Neural progenitor cell (in vitro differentiated cells): ENCODE results near the gene NDUFV3. TPM values are rescaled to one million over a fixed set of nuclear protein-coding genes. Genes with fewer than 3 reads are reported as not detected.
"Not testable (repeated sequence)": the region's sequence is repeated elsewhere in the genome, so short reads cannot be mapped to it uniquely, and the experiment has no call there.

Experiments
- DNase-seq: peaks from one replicate; pipeline ENCODE4 v3.0.0-alpha.2; 2016; ENCODE audit warnings: low spot score
- H2AFZ ChIP-seq: fragments of 200-600 bp; sonication (generic); replicated peaks from 2 replicates; pipeline ENCODE4 v1.6.1; 2016; ENCODE audit warnings: antibody characterized with exemption
- H3F3A ChIP-seq: fragments of 200-600 bp; sonication (generic); 2 replicates; pipeline ENCODE4 v1.6.1; 2016; ENCODE audit warnings: antibody characterized with exemption, low read depth
- H3K27ac ChIP-seq: fragments of 200-600 bp; sonication (generic); 2 replicates; pipeline ENCODE4 v1.5.1; 2016; ENCODE audit warnings: mild to moderate bottlenecking
- H3K27me3 ChIP-seq: fragments of 200-600 bp; sonication (generic); 2 replicates; pipeline ENCODE4 v1.6.1; 2016; ENCODE audit warnings: mild to moderate bottlenecking, moderate library complexity
- H3K36me3 ChIP-seq: fragments of 200-600 bp; sonication (generic); 2 replicates; pipeline ENCODE4 v1.5.1; 2016
- H3K4me1 ChIP-seq: fragments of 200-600 bp; sonication (generic); 2 replicates; pipeline ENCODE4 v1.6.1; 2016; ENCODE audit warnings: mixed run types
- H3K4me2 ChIP-seq: fragments of 200-600 bp; sonication (generic); 2 replicates; pipeline ENCODE4 v1.6.1; 2016
- H3K4me3 ChIP-seq: fragments of 200-600 bp; sonication (generic); 2 replicates; pipeline ENCODE4 v1.5.1; 2016
- H3K79me2 ChIP-seq: fragments of 200-600 bp; sonication (generic); 2 replicates; pipeline ENCODE4 v1.6.1; 2016; ENCODE audit warnings: low read depth
- H3K9ac ChIP-seq: fragments of 200-600 bp; sonication (generic); 2 replicates; pipeline ENCODE4 v1.6.1; 2016
- H3K9me3 ChIP-seq: fragments of 200-600 bp; sonication (generic); 2 replicates; pipeline ENCODE4 v1.5.1; 2016; ENCODE audit warnings: low read depth
- H4K20me1 ChIP-seq: fragments of 200-600 bp; sonication (generic); 2 replicates; pipeline ENCODE4 v1.6.1; 2016; ENCODE audit warnings: low read depth
- H3K27ac Mint-ChIP-seq: 3 replicates; pipeline ENCODE4 v1.8.0; 2021; ENCODE audit warnings: mixed read lengths
- H3K27me3 Mint-ChIP-seq: 2 replicates; pipeline ENCODE4 v1.8.0; 2022; ENCODE audit warnings: low read depth, mild to moderate bottlenecking, inconsistent platforms, moderate library complexity, mixed read lengths; ENCODE audit not compliant: insufficient read depth
- H3K36me3 Mint-ChIP-seq: 3 replicates; pipeline ENCODE4 v1.8.0; 2021; ENCODE audit warnings: mixed read lengths
- H3K4me1 Mint-ChIP-seq: 3 replicates; pipeline ENCODE4 v1.8.0; 2021; ENCODE audit warnings: mixed read lengths
- H3K4me3 Mint-ChIP-seq: 3 replicates; pipeline ENCODE4 v1.8.0; 2021; ENCODE audit warnings: mild to moderate bottlenecking, moderate library complexity, mixed read lengths
- H3K9me3 Mint-ChIP-seq: 3 replicates; pipeline ENCODE4 v1.8.0; 2020; ENCODE audit warnings: mixed read lengths
- CTCF ChIP-seq: fragments of 200-600 bp; sonication (generic); IDR thresholded peaks from 2 replicates; pipeline ENCODE4 v1.5.1; 2017; ENCODE audit warnings: antibody characterized with exemption, mild to moderate bottlenecking
- EZH2 ChIP-seq: fragments of 200-600 bp; sonication (generic); IDR thresholded peaks from 2 replicates; pipeline ENCODE4 v1.6.1; 2017; ENCODE audit warnings: antibody characterized with exemption, mild to moderate bottlenecking, moderate library complexity
- EZH2phosphoT487 ChIP-seq: fragments of 200-600 bp; sonication (generic); IDR thresholded peaks from 2 replicates; pipeline ENCODE4 v1.6.1; 2017; ENCODE audit warnings: antibody characterized with exemption
- total RNA-seq: library from RNA; depleted of rRNA; stranded (reverse); fragments of >200 nt; gene quantifications from 2 replicates; pipeline ENCODE4 v1.2.3, GENCODE V29; 2015; ENCODE audit warnings: low replicate concordance

Gene NDUFV3
- total RNA-seq, 1 donor from 2014 or later, result 16.7 TPM

GRCh38 chr21:42847726-42848125 is 45.4 kb upstream of the NDUFV3 start:
- Histone ChIP-seq H4K20me1 (peaks cover 15% of the 10 kb centered on the region), H3K4me1 (no peaks in the 10 kb centered on the region), H3K9me3 (no peaks in the 10 kb centered on the region), H3K27ac (no peak overlapping the region), H3K36me3 (no peaks in the 10 kb centered on the region), H3K4me2 (no peak overlapping the region), H2AFZ (no peak overlapping the region), H3K79me2 (peaks cover 23% of the 10 kb centered on the region), H3F3A (no peaks in the 10 kb centered on the region), H3K9ac (no peak overlapping the region), H3K4me3 (no peak overlapping the region), H3K27me3 (no peaks in the 10 kb centered on the region)
- Mint-ChIP-seq H3K9me3 (no peaks in the 10 kb centered on the region), H3K36me3 (peaks cover 37% of the 10 kb centered on the region), H3K27ac (no peak overlapping the region), H3K4me3 (no peak overlapping the region), H3K4me1 (peaks cover 9% of the 10 kb centered on the region), H3K27me3 (no peaks in the 10 kb centered on the region)
- TF ChIP-seq EZH2 (no peak), EZH2phosphoT487 (no peak), CTCF (no peak)
- no peak for DNase-seq

GRCh38 chr21:42848144-42848931 is 44.8 kb upstream of the NDUFV3 start:
- H3K4me1 Mint-ChIP-seq, H3K27me3 ChIP-seq, H3K4me3 Mint-ChIP-seq, H3K9ac ChIP-seq, H3K9me3 ChIP-seq, H3K9me3 Mint-ChIP-seq, H3K4me1 ChIP-seq, H3K27ac Mint-ChIP-seq, DNase-seq, H2AFZ ChIP-seq, H3K27ac ChIP-seq, H3K27me3 Mint-ChIP-seq, H3F3A ChIP-seq, H3K4me3 ChIP-seq, H3K4me2 ChIP-seq, H3K36me3 ChIP-seq: not testable (repeated sequence)
- Histone ChIP-seq H4K20me1 (peaks cover 15% of the 10 kb centered on the region), H3K79me2 (peaks cover 23% of the 10 kb centered on the region)
- peaks cover 33% of the 10 kb centered on the region for H3K36me3 Mint-ChIP-seq

- H4K20me1 ChIP-seq, result peaks cover 15% of the 10 kb centered on the region
- no peaks in the 10 kb centered on the region for H3K36me3 ChIP-seq
- no peaks in the 10 kb centered on the region for H3K9me3 ChIP-seq
- H3K4me3 ChIP-seq, result no peak overlapping the region
- Mint-ChIP-seq H3K36me3 (peaks cover 30% of the 10 kb centered on the region), H3K27me3 (no peaks in the 10 kb centered on the region), H3K4me3 (no peak overlapping the region), H3K27ac (no peak overlapping the region), H3K9me3 (no peaks in the 10 kb centered on the region), H3K4me1 (peaks cover 9% of the 10 kb centered on the region)
- H3K4me2 ChIP-seq, result no peak overlapping the region
- H3F3A ChIP-seq, result no peaks in the 10 kb centered on the region
- TF ChIP-seq EZH2phosphoT487 (no peak), CTCF (no peak), EZH2 (no peak)
- H3K9ac ChIP-seq, result no peak overlapping the region
- no peak overlapping the region for H2AFZ ChIP-seq
- no peaks in the 10 kb centered on the region for H3K4me1 ChIP-seq
- no peak overlapping the region for H3K27ac ChIP-seq
- H3K79me2 ChIP-seq, result peaks cover 18% of the 10 kb centered on the region
- H3K27me3 ChIP-seq, result no peaks in the 10 kb centered on the region
- no peak for DNase-seq
Measured at GRCh38 chr21:42848932-42849758, 44.0 kb upstream of the NDUFV3 start.
